ENCODE data around the gene RPS25. TPM values are rescaled to one million over a fixed set of nuclear protein-coding genes. Genes with fewer than 3 reads are reported as not detected.

The RPS25 gene
- polyA plus RNA-seq, 1 of the 3 experiments (the other 2 are of a cell fraction) = 2,688 TPM

GRCh38 chr11:118997627-118998387 lies 20.3 kb downstream of the RPS25 start, which contains the start of gene CENATAC:
CENATAC (plus strand) TSS chr11:118998138; CDS start chr11:118998198, 60 bp downstream.
- WGBS (ENCODE audit: low lambda C conversion rate) = 3% methylated on average over 15 of the region's 54 CpGs
- Histone ChIP-seq H3K4me2 (peak within 1 kb of the TSS; percentile 98), H3F3A (replicated peaks; ENCODE audit: insufficient read depth) (peaks cover 23% of the 10 kb centered on the region), H4K20me1 (ENCODE audit: insufficient read depth) (no peaks in the 10 kb centered on the region), H3K27me3 (ENCODE audit: insufficient read depth) (no peaks in the 10 kb centered on the region), H3K36me3 (replicated peaks in 1 of 2; ENCODE audit: control insufficient read depth in 1 of 2, insufficient read depth in 2 of 2, low read length in 1 of 2) (peaks cover 3 to 32% of the 10 kb centered on the region in 2 experiments), H3K4me3 (ENCODE audit: low read depth in 2 of 2, low read length in 1 of 2) (peak within 1 kb of the TSS; percentile 77 to 97), H3K9ac (peak within 1 kb of the TSS; percentile 78), H3K27ac (ENCODE audit: low read depth in 2 of 2, low read length in 1 of 2) (peak within 1 kb of the TSS; percentile 67 to 69), H3K9me2 (no peaks in the 10 kb centered on the region), H3K4me1 (ENCODE audit: control insufficient read depth in 1 of 2, insufficient read depth in 2 of 2, low read depth in 1 of 2, low read length in 1 of 2) (peaks cover 5 to 16% of the 10 kb centered on the region in 2 experiments; a peak in 3 of 4 replicates), H2AFZ (ENCODE audit: low read depth) (peak within 1 kb of the TSS; percentile 99), H3K79me2 (ENCODE audit: insufficient read depth) (peaks cover 58% of the 10 kb centered on the region), H3K9me3 (no peaks in the 10 kb centered on the region)
- CTCF ChIA-PET = interaction anchor here (0.6 to 4.1 kb wide), 6 partner anchors 14 to 308 kb away, joined by 3 to 13 read pairs (median 4); partner anchors contain the start of genes BCL9L and UPK2
- POLR2A ChIA-PET = interaction anchor here (0.6 to 1.6 kb wide), 5 partner anchors 8 to 207 kb away, joined by 3 to 5 read pairs (median 3); partner anchors contain the start of gene DDX6
- DNase-seq = peak; percentile 99
- TF ChIP-seq RCOR1 (IDR thresholded peaks at IDR 0.05; ENCODE audit: low read length) (no peak), RAD21 (IDR thresholded peaks at IDR 0.05; ENCODE audit: low read length) (no peak), TEAD4 (IDR thresholded peaks at IDR 0.05; ENCODE audit: borderline replicate concordance, insufficient read depth) (no peak), SMC3 (IDR thresholded peaks at IDR 0.05; ENCODE audit: low read depth, low read length) (no peak), EP300 (IDR thresholded peaks at IDR 0.05; ENCODE audit: borderline replicate concordance in 1 of 2, low read depth in 1 of 2, low read length in 1 of 2) (no peak), ELF1 (IDR thresholded peaks at IDR 0.05) (no peak), RFX5 (IDR thresholded peaks at IDR 0.05; ENCODE audit: low read length) (no peak), USF2 (IDR thresholded peaks at IDR 0.05; ENCODE audit: borderline replicate concordance, low read depth, low read length) (no peak), FOSL2 (IDR thresholded peaks at IDR 0.05; ENCODE audit: borderline replicate concordance, low read depth) (no peak), GABPA (IDR thresholded peaks at IDR 0.05; ENCODE audit: low read depth) (0 out of 2 replicates have a peak, but pooled peaks have one; percentile 40), MEF2A (IDR thresholded peaks at IDR 0.05; ENCODE audit: borderline replicate concordance, low read depth) (no peak), YY1 (IDR thresholded peaks at IDR 0.05; ENCODE audit: low read depth) (peak; percentile 77), CHD2 (IDR thresholded peaks at IDR 0.05; ENCODE audit: low read length, partially characterized antibody) (peak; percentile 53), RXRA (IDR thresholded peaks at IDR 0.05; ENCODE audit: borderline replicate concordance, low read depth) (no peak), POLR2AphosphoS5 (IDR thresholded peaks at IDR 0.05; ENCODE audit: low read depth, low read length) (peak; percentile 88), REST (IDR thresholded peaks at IDR 0.05; ENCODE audit: low read depth, low read length) (no peak), SIN3A (IDR thresholded peaks at IDR 0.05; ENCODE audit: borderline replicate concordance, low read depth, low read length) (0 out of 2 replicates have a peak, but pooled peaks have one; percentile 18), TAF1 (IDR thresholded peaks at IDR 0.05; ENCODE audit: borderline replicate concordance, low read depth, low read length) (peak; percentile 54; the same call in 1 of the 2 replicates), NFIC (IDR thresholded peaks at IDR 0.05; ENCODE audit: borderline replicate concordance) (no peak), EZH2phosphoT487 (IDR thresholded peaks at IDR 0.05; ENCODE audit: borderline replicate concordance, low read depth) (no peak), NRF1 (IDR thresholded peaks at IDR 0.05; ENCODE audit: low read depth, low read length) (peak; percentile 56; the same call in 1 of the 2 replicates), JUND (IDR thresholded peaks at IDR 0.05) (no peak)
- TF ChIP-seq, protein P1, sequence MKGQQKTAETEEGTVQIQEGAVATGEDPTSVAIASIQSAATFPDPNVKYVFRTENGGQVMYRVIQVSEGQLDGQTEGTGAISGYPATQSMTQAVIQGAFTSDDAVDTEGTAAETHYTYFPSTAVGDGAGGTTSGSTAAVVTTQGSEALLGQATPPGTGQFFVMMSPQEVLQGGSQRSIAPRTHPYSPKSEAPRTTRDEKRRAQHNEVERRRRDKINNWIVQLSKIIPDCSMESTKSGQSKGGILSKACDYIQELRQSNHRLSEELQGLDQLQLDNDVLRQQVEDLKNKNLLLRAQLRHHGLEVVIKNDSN (IDR thresholded peaks at IDR 0.05; ENCODE audit: borderline replicate concordance, low read depth) = no peak
- TF ChIP-seq, protein P2, sequence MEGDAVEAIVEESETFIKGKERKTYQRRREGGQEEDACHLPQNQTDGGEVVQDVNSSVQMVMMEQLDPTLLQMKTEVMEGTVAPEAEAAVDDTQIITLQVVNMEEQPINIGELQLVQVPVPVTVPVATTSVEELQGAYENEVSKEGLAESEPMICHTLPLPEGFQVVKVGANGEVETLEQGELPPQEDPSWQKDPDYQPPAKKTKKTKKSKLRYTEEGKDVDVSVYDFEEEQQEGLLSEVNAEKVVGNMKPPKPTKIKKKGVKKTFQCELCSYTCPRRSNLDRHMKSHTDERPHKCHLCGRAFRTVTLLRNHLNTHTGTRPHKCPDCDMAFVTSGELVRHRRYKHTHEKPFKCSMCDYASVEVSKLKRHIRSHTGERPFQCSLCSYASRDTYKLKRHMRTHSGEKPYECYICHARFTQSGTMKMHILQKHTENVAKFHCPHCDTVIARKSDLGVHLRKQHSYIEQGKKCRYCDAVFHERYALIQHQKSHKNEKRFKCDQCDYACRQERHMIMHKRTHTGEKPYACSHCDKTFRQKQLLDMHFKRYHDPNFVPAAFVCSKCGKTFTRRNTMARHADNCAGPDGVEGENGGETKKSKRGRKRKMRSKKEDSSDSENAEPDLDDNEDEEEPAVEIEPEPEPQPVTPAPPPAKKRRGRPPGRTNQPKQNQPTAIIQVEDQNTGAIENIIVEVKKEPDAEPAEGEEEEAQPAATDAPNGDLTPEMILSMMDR (IDR thresholded peaks at IDR 0.05) = no peak
- TF ChIP-seq, protein P3, sequence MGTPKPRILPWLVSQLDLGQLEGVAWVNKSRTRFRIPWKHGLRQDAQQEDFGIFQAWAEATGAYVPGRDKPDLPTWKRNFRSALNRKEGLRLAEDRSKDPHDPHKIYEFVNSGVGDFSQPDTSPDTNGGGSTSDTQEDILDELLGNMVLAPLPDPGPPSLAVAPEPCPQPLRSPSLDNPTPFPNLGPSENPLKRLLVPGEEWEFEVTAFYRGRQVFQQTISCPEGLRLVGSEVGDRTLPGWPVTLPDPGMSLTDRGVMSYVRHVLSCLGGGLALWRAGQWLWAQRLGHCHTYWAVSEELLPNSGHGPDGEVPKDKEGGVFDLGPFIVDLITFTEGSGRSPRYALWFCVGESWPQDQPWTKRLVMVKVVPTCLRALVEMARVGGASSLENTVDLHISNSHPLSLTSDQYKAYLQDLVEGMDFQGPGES (IDR thresholded peaks at IDR 0.05; ENCODE audit: low read depth, low read length) = no peak

All from SK-N-SH (cell line).